ENCODE measurements around the gene AMY2B.
"Not testable (repeated sequence)": the region's sequence is repeated elsewhere in the genome, so short reads cannot be mapped to it uniquely, and the experiment has no call there.

Gene AMY2B

GRCh38 chr1:103538226-103538625 is 33.2 kb upstream of the AMY2B start:
- no peak for TF ChIP-seq CTCF (IDR thresholded peaks at IDR 0.05)
- Histone ChIP-seq H3K9me3 (no peaks in the 10 kb centered on the region), H3K4me1 (ENCODE audit: control insufficient read depth in 1 of 2, insufficient read depth in 1 of 2, low read depth in 1 of 2, low read length in 1 of 2) (no peaks in the 10 kb centered on the region), H3K27ac (no peak overlapping the region), H3K36me3 (peaks cover 97% of the 10 kb centered on the region), H3K27me3 (no peaks in the 10 kb centered on the region), H3K4me3 (ENCODE audit: low read depth in 1 of 2, low read length in 1 of 2) (no peak overlapping the region)

GRCh38 chr1:103541431-103541830 is 30.0 kb upstream of the AMY2B start:
- Histone ChIP-seq H3K4me1 (ENCODE audit: control insufficient read depth in 1 of 2, insufficient read depth in 1 of 2, low read depth in 1 of 2, low read length in 1 of 2) (no peaks in the 10 kb centered on the region), H3K9me3 (no peaks in the 10 kb centered on the region), H3K36me3 (peaks cover 98% of the 10 kb centered on the region), H3K4me3 (ENCODE audit: low read depth in 1 of 2, low read length in 1 of 2) (no peak overlapping the region), H3K27ac (no peak overlapping the region), H3K27me3 (no peaks in the 10 kb centered on the region)
- no peak for TF ChIP-seq CTCF (IDR thresholded peaks at IDR 0.05)

GRCh38 chr1:103546496-103546895 is 24.9 kb upstream of the AMY2B start:
- Histone ChIP-seq H3K36me3 (peaks cover 98% of the 10 kb centered on the region), H3K27ac (no peak overlapping the region), H3K9me3 (no peaks in the 10 kb centered on the region), H3K4me3 (ENCODE audit: low read depth in 1 of 2, low read length in 1 of 2) (no peak overlapping the region), H3K27me3 (no peaks in the 10 kb centered on the region), H3K4me1 (ENCODE audit: control insufficient read depth in 1 of 2, insufficient read depth in 1 of 2, low read depth in 1 of 2, low read length in 1 of 2) (no peaks in the 10 kb centered on the region)
- no peak for TF ChIP-seq CTCF (IDR thresholded peaks at IDR 0.05)

- H3K27me3 ChIP-seq = no peaks in the 10 kb centered on the region
- no peaks in the 10 kb centered on the region for H3K9me3 ChIP-seq
- TF ChIP-seq CTCF (IDR thresholded peaks at IDR 0.05) = no peak
- H3K4me1 ChIP-seq (ENCODE audit: control insufficient read depth in 1 of 2, insufficient read depth in 1 of 2, low read depth in 1 of 2, low read length in 1 of 2) = no peaks in the 10 kb centered on the region
- peaks cover 98% of the 10 kb centered on the region for H3K36me3 ChIP-seq
- no peak overlapping the region for H3K27ac ChIP-seq
- H3K4me3 ChIP-seq (ENCODE audit: low read depth in 1 of 2, low read length in 1 of 2) = no peak overlapping the region
Observed at GRCh38 chr1:103547840-103548239, 23.5 kb upstream of the AMY2B start.

- H3K36me3 ChIP-seq = peaks cover 15% of the 10 kb centered on the region
- no peak for TF ChIP-seq CTCF (IDR thresholded peaks at IDR 0.05)
- H3K27me3 ChIP-seq = no peaks in the 10 kb centered on the region
- H3K4me1 ChIP-seq (ENCODE audit: control insufficient read depth in 1 of 2, insufficient read depth in 1 of 2, low read depth in 1 of 2, low read length in 1 of 2) = peaks cover 8 to 22% of the 10 kb centered on the region in 2 experiments
- no peaks in the 10 kb centered on the region for H3K9me3 ChIP-seq
- no peak overlapping the region for H3K4me3 ChIP-seq (ENCODE audit: low read depth in 1 of 2, low read length in 1 of 2)
- H3K27ac ChIP-seq = no peak overlapping the region
Observed at GRCh38 chr1:103560427-103560826, 11.0 kb upstream of the AMY2B start.

- peaks cover 8 to 22% of the 10 kb centered on the region in 2 experiments for H3K4me1 ChIP-seq (ENCODE audit: control insufficient read depth in 1 of 2, insufficient read depth in 1 of 2, low read depth in 1 of 2, low read length in 1 of 2)
- not testable (repeated sequence) for H3K9me3 ChIP-seq; H3K36me3 ChIP-seq; H3K4me3 ChIP-seq (ENCODE audit: low read depth in 1 of 2, low read length in 1 of 2); H3K27ac ChIP-seq; H3K27me3 ChIP-seq
Observed at GRCh38 chr1:103561124-103561523, 10.3 kb upstream of the AMY2B start.
